Hepatocyte (in vitro differentiated cells): ENCODE measurements around the gene TNS2. TPM values are rescaled to one million over a fixed set of nuclear protein-coding genes. Genes with fewer than 3 reads are reported as not detected.

Source experiments
- DNase-seq: peaks from one replicate; pipeline ENCODE4 v3.0.0-alpha.2; 2016; ENCODE audit warnings: low spot score
- H2AFZ ChIP-seq: fragments of 200-600 bp; sonication (generic); 2 replicates; pipeline ENCODE4 v1.6.0; 2016; ENCODE audit warnings: antibody characterized with exemption, mild to moderate bottlenecking
- H3K27ac ChIP-seq: fragments of 200-600 bp; sonication (generic); 2 replicates; pipeline ENCODE4 v1.5.1; 2016; ENCODE audit warnings: mild to moderate bottlenecking
- H3K27me3 ChIP-seq: fragments of 200-600 bp; sonication (generic); 2 replicates; pipeline ENCODE4 v1.6.1; 2016
- H3K36me3 ChIP-seq: fragments of 200-600 bp; sonication (generic); replicated peaks from 2 replicates; pipeline ENCODE4 v1.5.1; 2016; ENCODE audit warnings: low read depth; ENCODE audit not compliant: insufficient read depth
- H3K4me1 ChIP-seq: fragments of 200-600 bp; sonication (generic); 2 replicates; pipeline ENCODE4 v1.5.1; 2016; ENCODE audit warnings: mild to moderate bottlenecking, moderate library complexity; ENCODE audit not compliant: insufficient read depth
- H3K4me2 ChIP-seq: fragments of 200-600 bp; sonication (generic); 2 replicates; pipeline ENCODE4 v1.6.0; 2016
- H3K4me3 ChIP-seq: fragments of 200-600 bp; sonication (generic); 2 replicates; pipeline ENCODE4 v1.5.1; 2016; ENCODE audit warnings: mild to moderate bottlenecking
- H3K79me2 ChIP-seq: fragments of 200-600 bp; sonication (generic); 2 replicates; pipeline ENCODE4 v1.6.0; 2017; ENCODE audit warnings: mild to moderate bottlenecking
- H3K9me2 ChIP-seq: fragments of 200-600 bp; sonication (generic); replicated peaks from 2 replicates; pipeline ENCODE4 v1.6.0; 2017; ENCODE audit warnings: mild to moderate bottlenecking; ENCODE audit not compliant: insufficient read depth
- H3K9me3 ChIP-seq: fragments of 200-600 bp; sonication (generic); 2 replicates; pipeline ENCODE4 v1.5.1; 2016; ENCODE audit warnings: low read depth, mild to moderate bottlenecking
- H4K20me1 ChIP-seq: fragments of 200-600 bp; sonication (generic); 2 replicates; pipeline ENCODE4 v1.6.0; 2016; ENCODE audit warnings: mild to moderate bottlenecking; ENCODE audit not compliant: insufficient read depth, poor library complexity, severe bottlenecking
- EZH2 ChIP-seq: fragments of 200-600 bp; sonication (generic); IDR thresholded peaks from 2 replicates; pipeline ENCODE4 v1.6.1; 2016; ENCODE audit warnings: antibody characterized with exemption, mild to moderate bottlenecking, borderline replicate concordance
- EZH2phosphoT487 ChIP-seq: fragments of 200-600 bp; sonication (generic); IDR thresholded peaks from one replicate; pipeline ENCODE4 v1.6.1; 2018; ENCODE audit warnings: antibody characterized with exemption, mild to moderate bottlenecking, low read depth, moderate library complexity; ENCODE audit not compliant: unreplicated experiment, severe bottlenecking
- WGBS: methylation state at CpG from one replicate; pipeline ENCODE4 v1.1.6; 2016; ENCODE audit warnings: low lambda C conversion rate; ENCODE audit errors: missing lambda C conversion rate; 5-methylcytosine and 5-hydroxymethylcytosine counted together
- polyA plus RNA-seq: library from polyadenylated mRNA; unstranded; fragments of >200 nt; fragmentation: Nextera tagmentation; extraction: Ambion mirVana; gene quantifications from 2 replicates; pipeline ENCODE4 v1.2.1, GENCODE V29; 2016
- total RNA-seq: library from RNA; depleted of rRNA; stranded (reverse); fragments of >200 nt; gene quantifications from 2 replicates; pipeline ENCODE4 v1.2.3, GENCODE V29; 2014
- TF ChIP-seq, protein P1 (sequence below): fragments of 200-600 bp; sonication (generic); IDR thresholded peaks from 2 replicates; pipeline ENCODE4 v1.5.1; 2016; ENCODE audit warnings: antibody characterized with exemption, mild to moderate bottlenecking; ENCODE audit not compliant: poor library complexity

TNS2 gene
- total and polyA plus RNA-seq, 2 experiments from 2014 or later = 15.9 to 32.2 TPM

DNA sequence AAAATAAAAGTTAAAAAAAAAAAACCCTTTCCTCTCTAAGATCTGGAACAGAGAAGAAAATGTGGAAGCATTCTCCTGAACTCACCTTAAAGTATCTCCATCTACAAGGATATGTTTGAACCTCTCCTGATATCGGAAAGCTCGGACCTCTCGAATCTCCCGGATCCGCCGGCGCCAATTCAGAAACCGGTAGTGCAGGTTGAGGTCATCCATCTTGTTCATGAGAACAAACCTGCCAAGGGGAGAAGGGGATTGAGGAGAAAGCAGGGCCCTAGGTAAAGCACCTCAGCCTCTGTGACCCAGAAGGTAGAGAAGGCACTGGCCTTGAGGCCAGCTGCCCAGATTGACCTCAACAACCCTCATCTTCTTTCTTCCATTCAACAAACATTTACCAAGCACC lies 27.2 kb downstream of the TNS2 start:
- no peaks in the 10 kb centered on the region for H4K20me1 ChIP-seq
- H3K4me3 ChIP-seq = no peak overlapping the region
- no peak overlapping the region for H2AFZ ChIP-seq
- H3K4me2 ChIP-seq = no peak overlapping the region
- H3K36me3 ChIP-seq = no peaks in the 10 kb centered on the region
- WGBS = 87% methylated on average over 8 of the region's 8 CpGs
- no peak overlapping the region for H3K27ac ChIP-seq
- H3K4me1 ChIP-seq = peaks cover 21% of the 10 kb centered on the region
- no peak for DNase-seq
- TF ChIP-seq, protein P1, sequence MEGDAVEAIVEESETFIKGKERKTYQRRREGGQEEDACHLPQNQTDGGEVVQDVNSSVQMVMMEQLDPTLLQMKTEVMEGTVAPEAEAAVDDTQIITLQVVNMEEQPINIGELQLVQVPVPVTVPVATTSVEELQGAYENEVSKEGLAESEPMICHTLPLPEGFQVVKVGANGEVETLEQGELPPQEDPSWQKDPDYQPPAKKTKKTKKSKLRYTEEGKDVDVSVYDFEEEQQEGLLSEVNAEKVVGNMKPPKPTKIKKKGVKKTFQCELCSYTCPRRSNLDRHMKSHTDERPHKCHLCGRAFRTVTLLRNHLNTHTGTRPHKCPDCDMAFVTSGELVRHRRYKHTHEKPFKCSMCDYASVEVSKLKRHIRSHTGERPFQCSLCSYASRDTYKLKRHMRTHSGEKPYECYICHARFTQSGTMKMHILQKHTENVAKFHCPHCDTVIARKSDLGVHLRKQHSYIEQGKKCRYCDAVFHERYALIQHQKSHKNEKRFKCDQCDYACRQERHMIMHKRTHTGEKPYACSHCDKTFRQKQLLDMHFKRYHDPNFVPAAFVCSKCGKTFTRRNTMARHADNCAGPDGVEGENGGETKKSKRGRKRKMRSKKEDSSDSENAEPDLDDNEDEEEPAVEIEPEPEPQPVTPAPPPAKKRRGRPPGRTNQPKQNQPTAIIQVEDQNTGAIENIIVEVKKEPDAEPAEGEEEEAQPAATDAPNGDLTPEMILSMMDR = no peak
- TF ChIP-seq EZH2phosphoT487 (no peak), EZH2 (no peak)
- H3K9me3 ChIP-seq = no peaks in the 10 kb centered on the region
- H3K27me3 ChIP-seq = no peaks in the 10 kb centered on the region
- H3K79me2 ChIP-seq = peaks cover 12% of the 10 kb centered on the region
- H3K9me2 ChIP-seq = no peaks in the 10 kb centered on the region

DNA sequence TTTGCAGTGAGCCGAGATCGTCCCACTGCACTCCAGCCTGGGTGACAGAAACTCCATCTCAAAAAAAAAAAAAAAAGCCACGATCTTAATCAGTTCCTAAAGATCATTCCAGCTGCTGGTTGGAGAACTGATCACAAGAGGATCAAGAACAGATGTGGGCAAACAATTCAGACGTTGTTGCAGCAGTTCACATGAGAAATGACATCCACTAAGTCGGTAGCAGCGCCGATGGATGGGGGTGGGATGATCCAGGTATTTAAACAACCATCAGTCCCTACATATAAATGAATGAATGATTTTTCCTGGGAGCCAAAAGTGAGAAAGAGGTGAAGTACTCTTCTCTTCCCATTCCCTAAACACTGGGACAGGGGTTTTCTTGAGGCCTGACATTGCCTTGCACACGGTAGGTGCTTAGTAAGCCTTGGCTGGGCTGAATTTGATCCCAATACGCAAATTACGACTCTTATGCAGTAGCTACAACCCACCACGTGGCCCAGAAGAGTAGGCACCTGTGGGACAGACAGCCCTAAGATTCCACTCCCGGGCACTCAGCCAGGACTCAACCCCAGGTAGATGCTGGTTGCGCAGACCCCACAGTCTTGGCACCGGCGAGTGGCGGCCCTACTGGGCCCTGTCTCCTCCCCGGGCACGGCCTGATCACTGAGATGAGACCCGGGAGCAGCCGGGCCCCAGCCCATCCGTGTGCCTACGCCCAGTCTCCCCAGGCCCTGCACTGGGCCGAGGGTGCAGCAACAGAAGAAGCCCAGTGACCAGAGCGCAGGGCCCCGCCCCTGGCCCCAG lies 28.8 kb downstream of the TNS2 start:
- peak overlapping the region; percentile 15 for H3K4me3 ChIP-seq
- H3K79me2 ChIP-seq = peaks cover 12% of the 10 kb centered on the region
- no peaks in the 10 kb centered on the region for H3K9me3 ChIP-seq
- H2AFZ ChIP-seq = peak overlapping the region; percentile 38
- H4K20me1 ChIP-seq = no peaks in the 10 kb centered on the region
- no peak for DNase-seq
- H3K27me3 ChIP-seq = no peaks in the 10 kb centered on the region
- no peaks in the 10 kb centered on the region for H3K36me3 ChIP-seq
- peaks cover 19% of the 10 kb centered on the region for H3K4me1 ChIP-seq
- TF ChIP-seq EZH2phosphoT487 (no peak), EZH2 (no peak)
- TF ChIP-seq, protein P1 = no peak
- H3K27ac ChIP-seq = peak overlapping the region; percentile 93
- peak overlapping the region; percentile 85 for H3K4me2 ChIP-seq
- H3K9me2 ChIP-seq = no peaks in the 10 kb centered on the region
- WGBS = 22% methylated on average over 24 of the region's 25 CpGs

DNA sequence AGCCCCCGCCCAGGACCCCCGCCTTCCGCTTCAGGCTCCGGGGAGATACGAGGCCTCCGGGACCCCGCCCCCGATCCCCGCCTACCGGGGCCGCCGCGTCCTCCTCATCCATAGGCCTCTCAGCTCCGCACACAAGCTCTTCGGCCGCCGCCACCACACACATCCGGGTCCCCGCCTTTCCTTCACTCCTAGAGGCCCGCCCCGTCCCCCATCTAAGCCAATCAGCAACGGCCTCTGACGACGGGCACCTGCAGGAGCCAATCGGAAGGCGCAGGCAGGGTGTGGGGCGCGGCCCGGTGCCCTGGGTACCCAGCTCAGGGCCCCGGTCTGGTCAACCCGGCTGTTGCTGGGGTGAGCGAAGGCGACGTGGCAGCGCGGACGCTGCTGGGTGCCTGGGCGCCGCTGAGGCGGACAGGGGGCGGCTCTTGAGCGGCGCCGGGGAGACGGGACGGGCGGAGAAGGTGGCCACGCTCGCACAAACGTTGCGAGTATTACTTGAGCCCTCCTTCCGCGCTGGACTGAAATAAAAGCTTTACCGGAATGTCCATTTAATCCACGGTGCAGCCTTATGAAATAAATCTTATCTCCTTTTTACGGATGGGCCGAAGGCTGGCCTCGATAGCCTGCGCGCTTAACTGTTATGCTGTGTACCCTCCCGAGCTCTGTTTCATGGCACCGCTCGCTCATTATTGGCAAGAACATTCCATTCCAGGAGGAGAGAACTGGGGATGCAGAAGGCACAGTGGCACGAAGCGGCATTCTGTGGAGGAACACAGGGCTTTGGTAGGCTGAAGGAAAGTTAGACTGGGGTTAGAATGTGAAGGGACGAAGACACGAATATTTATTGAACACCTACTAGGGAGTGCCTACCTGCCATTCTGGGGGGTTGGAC lies 29.6 kb downstream of the TNS2 start, which contains the start of gene SPRYD3:
Gene SPRYD3, minus strand, starts transcription at position 165 of the 892 bp plus-strand sequence. Its CDS starts 57 bp downstream, at position 108.
- Histone ChIP-seq H4K20me1 (no peaks in the 10 kb centered on the region), H2AFZ (peak within 1 kb of the TSS; percentile 55), H3K4me2 (peak within 1 kb of the TSS; percentile 85), H3K79me2 (peaks cover 12% of the 10 kb centered on the region), H3K4me1 (peaks cover 19% of the 10 kb centered on the region), H3K27me3 (no peaks in the 10 kb centered on the region), H3K4me3 (peak within 1 kb of the TSS; percentile 30), H3K27ac (peak within 1 kb of the TSS; percentile 93), H3K36me3 (no peaks in the 10 kb centered on the region), H3K9me3 (no peaks in the 10 kb centered on the region), H3K9me2 (no peaks in the 10 kb centered on the region)
- TF ChIP-seq EZH2 = no peak
- TF ChIP-seq, protein P1 = no peak
- no peak for TF ChIP-seq EZH2phosphoT487
- peak; percentile 98 for DNase-seq
- 3% methylated on average over 53 of the region's 67 CpGs for WGBS
